ENCODE results near the gene TDRKH.

Gene TDRKH

DNA sequence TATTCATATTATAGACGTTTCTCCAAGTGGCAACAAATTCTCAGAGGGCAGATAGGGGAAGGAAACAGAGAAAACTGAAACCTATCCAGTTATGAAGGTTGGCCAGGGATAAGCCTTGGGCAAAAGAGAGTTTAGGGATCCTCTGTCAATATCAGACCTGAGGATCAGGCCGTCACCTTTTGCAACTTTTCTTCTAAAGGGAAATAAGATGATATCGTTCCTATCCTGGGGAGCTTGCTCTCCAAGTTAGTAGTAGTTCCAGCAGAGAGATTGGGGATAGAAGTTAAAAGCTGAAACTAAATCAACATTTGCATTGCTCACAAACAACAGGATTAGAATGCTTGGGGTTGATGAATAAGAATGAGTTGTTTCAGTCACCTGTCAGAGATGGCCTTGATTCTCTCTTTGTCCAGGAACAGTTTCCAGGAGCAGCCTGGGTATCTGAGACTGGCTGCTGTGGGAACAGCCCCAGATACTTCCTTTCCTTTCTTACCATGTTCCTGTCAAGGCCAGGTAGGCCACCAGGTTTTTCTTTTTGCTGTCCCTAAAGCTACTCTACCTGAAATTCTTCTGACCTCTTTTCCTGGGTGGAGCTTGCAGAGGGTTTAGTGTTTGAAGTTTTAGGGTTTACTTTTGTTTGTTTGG lies 66.5 kb downstream of the TDRKH start:
- H3K9me3 ChIP-seq: no peaks in the 10 kb centered on the region
- peaks cover 35% of the 10 kb centered on the region for H3K27me3 ChIP-seq
- no peak overlapping the region for H3K4me2 ChIP-seq
- H3K4me1 ChIP-seq: peaks cover 20% of the 10 kb centered on the region
- TF ChIP-seq Cebpa-rat (IDR thresholded peaks at IDR 0.05): no peak
- no peaks in the 10 kb centered on the region for H3K36me3 ChIP-seq
- no peaks in the 10 kb centered on the region for H4K20me1 ChIP-seq
- H3K27ac ChIP-seq: no peak overlapping the region
- H3K4me3 ChIP-seq: no peak overlapping the region
- no peak overlapping the region for H3K9ac ChIP-seq

Measured in BLaER1 (cell line).